Liver (tissue), 9 donors: ENCODE measurements around the gene TWSG1. TPM values are rescaled to one million over a fixed set of nuclear protein-coding genes. Genes with fewer than 3 reads are reported as not detected.
"Not testable (repeated sequence)": the region's sequence is repeated elsewhere in the genome, so short reads cannot be mapped to it uniquely, and the experiment has no call there.

Experiments
- DNase-seq: peaks from one replicate; pipeline ENCODE4 v3.0.0-alpha.2; 2017; ENCODE audit warnings: low spot score
- H3K27ac ChIP-seq, 2 donors: one replicate each; pipeline ENCODE4 v1.7.0; 2013; ENCODE audit warnings: inconsistent platforms in 2 of 2, low read length in 2 of 2, control low read depth in 1 of 2, low read depth in 1 of 2, mild to moderate bottlenecking in 1 of 2
- H3K27me3 ChIP-seq, 4 donors: one replicate each; pipeline versions ENCODE4 v1.6.1 to v1.7.0; 2013; ENCODE audit warnings: low read length in 3 of 4, inconsistent platforms in 1 of 4, mild to moderate bottlenecking in 1 of 4, moderate library complexity in 1 of 4; ENCODE audit not compliant: control insufficient read depth in 4 of 4, insufficient read depth in 4 of 4
- H3K36me3 ChIP-seq, 4 donors: one replicate each; pipeline versions ENCODE4 v1.6.1 to v1.7.0; 2013; ENCODE audit warnings: low read length in 3 of 4, mild to moderate bottlenecking in 3 of 4, low read depth in 1 of 4, moderate library complexity in 1 of 4; ENCODE audit not compliant: control insufficient read depth in 4 of 4, insufficient read depth in 3 of 4
- H3K4me1 ChIP-seq, 4 donors: one replicate each; pipeline versions ENCODE4 v1.6.1 to v1.7.0; 2013; ENCODE audit warnings: low read length in 3 of 4, mild to moderate bottlenecking in 3 of 4, moderate library complexity in 1 of 4; ENCODE audit not compliant: control insufficient read depth in 4 of 4, insufficient read depth in 4 of 4
- H3K4me3 ChIP-seq, 3 donors: one replicate each; pipeline versions ENCODE4 v1.6.1 to v1.7.0; 2013; ENCODE audit warnings: low read length in 3 of 3, control low read depth in 1 of 3, low read depth in 1 of 3, mild to moderate bottlenecking in 1 of 3
- H3K9ac ChIP-seq, 2 donors: one replicate each; pipeline ENCODE4 v1.7.0; 2013; ENCODE audit warnings: low read length in 2 of 2, mild to moderate bottlenecking in 2 of 2, moderate library complexity in 2 of 2, control low read depth in 1 of 2, low read depth in 1 of 2
- H3K9me3 ChIP-seq, 4 donors: one replicate each; pipeline versions ENCODE4 v1.6.1 to v1.7.0; 2013; ENCODE audit warnings: low read length in 3 of 4; ENCODE audit not compliant: control insufficient read depth in 4 of 4
- HNF4G ChIP-seq: IDR thresholded peaks from 2 replicates; pipeline ENCODE4 v1.6.1; 2016; ENCODE audit warnings: antibody characterized with exemption
- WGBS: extraction: QIAGEN DNeasy Blood & Tissue Kit; methylation state at CpG from one replicate; pipeline ENCODE4 v1.1.7; 2013; 5-methylcytosine and 5-hydroxymethylcytosine counted together
- polyA plus RNA-seq, 2 donors: library from polyadenylated mRNA; stranded (reverse) in 1 of 2; unstranded in 1 of 2; fragments of 200-250 nt in 1 of 2; fragments of >200 nt in 1 of 2; fragmentation: Nextera tagmentation in 1 of 2; extraction: Ambion mirVana in 1 of 2; gene quantifications; one replicate each; pipeline versions ENCODE4 v1.2.1 to v1.2.3, GENCODE V29; 2013 to 2015
- total RNA-seq, 2 donors: library from RNA; depleted of rRNA; stranded (reverse); fragments of >200 nt; gene quantifications; one replicate each; pipeline ENCODE4 v1.2.3, GENCODE V29; 2014
- TF ChIP-seq, protein P1 (sequence below): IDR thresholded peaks from 2 replicates; pipeline ENCODE4 v1.6.1; 2016; ENCODE audit warnings: antibody characterized with exemption
- donor health status: healthy.
- donor health status: healthy.
- donor health status: healthy.
- donor health status: healthy.
- donor health status: healthy.

Gene TWSG1
- total and polyA plus RNA-seq, 4 donors: 3.9 to 11.1 (median 5.4) TPM

DNA sequence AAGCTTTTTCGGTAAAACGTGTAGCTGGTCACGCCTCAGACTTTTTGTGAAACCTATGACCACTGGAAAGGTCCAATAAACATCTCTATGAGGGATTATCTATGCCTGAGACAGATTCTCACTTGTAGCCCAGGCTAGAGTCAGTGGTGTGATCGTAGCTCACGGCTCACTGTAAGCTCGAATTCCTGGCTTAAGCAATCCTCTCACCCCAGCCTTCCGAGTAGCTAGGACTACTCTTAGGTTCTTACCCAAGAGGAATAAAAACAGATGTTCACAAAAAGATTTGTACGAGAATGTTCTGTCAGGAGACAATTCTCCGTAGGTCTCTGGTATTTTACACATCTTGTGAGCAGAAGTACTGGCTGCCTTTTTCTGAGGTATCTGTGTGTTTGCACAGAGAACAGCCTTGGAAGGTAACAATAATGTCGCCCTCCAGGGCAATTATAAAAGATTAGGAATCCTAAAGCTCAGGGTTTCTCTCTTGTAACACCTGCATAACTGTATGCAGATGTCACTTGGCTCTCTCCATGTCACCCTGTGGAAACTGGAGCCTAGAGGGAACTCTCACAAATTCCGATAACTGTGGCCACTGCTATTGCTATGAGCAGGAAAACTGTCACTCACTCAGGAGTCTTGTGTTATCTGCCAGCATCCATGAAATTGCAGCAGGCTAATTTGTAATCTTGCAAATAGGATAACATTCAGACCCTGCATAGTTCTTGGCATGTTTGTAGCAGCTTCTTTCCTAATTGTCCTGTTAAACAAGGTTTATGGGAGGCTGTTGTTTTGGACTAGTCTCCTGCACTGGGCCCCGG lies 115.2 kb downstream of the TWSG1 start (continued):
- TF ChIP-seq, protein P1, sequence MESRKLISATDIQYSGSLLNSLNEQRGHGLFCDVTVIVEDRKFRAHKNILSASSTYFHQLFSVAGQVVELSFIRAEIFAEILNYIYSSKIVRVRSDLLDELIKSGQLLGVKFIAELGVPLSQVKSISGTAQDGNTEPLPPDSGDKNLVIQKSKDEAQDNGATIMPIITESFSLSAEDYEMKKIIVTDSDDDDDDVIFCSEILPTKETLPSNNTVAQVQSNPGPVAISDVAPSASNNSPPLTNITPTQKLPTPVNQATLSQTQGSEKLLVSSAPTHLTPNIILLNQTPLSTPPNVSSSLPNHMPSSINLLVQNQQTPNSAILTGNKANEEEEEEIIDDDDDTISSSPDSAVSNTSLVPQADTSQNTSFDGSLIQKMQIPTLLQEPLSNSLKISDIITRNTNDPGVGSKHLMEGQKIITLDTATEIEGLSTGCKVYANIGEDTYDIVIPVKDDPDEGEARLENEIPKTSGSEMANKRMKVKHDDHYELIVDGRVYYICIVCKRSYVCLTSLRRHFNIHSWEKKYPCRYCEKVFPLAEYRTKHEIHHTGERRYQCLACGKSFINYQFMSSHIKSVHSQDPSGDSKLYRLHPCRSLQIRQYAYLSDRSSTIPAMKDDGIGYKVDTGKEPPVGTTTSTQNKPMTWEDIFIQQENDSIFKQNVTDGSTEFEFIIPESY: no peak
- no peak for TF ChIP-seq HNF4G

DNA sequence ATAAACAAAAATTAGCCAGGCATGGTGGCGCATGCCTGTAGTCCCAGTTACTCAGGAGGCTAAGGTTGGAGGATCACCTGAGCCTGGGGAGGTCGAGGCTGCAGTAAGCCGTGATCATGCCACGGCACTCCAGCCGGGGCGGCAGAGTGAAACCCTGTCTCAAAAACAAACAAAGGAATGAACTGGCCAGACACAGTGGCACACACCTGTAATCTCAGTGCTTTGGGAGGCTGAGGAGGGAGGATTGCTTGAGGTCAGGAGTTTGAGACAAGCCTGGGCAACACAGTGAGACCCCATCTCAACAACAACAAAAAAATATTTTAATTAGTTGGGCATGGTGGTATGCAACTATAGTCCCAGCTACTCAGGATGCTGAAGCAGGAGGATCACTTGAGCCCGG lies 116.3 kb downstream of the TWSG1 start:
- not testable (repeated sequence) for H3K9ac ChIP-seq, H3K27me3 ChIP-seq, H3K36me3 ChIP-seq, H3K4me3 ChIP-seq, H3K4me1 ChIP-seq, H3K27ac ChIP-seq, DNase-seq
- H3K9me3 ChIP-seq: peaks cover 2 to 16% (median 5%) of the 10 kb centered on the region in 4 donors
- 88% methylated on average over 7 of the region's 7 CpGs for WGBS

Other genes with a start within 250 kb of the TWSG1 start
- 100 to 1,000 TPM in 1 of 2 donors, 10 to 100 TPM in 1; 74.5 to 170 TPM for gene NDUFV2, start 232.1 kb upstream of the TWSG1 start, total RNA-seq
- gene NDUFV2, start 232.1 kb upstream of the TWSG1 start, polyA plus RNA-seq: 100 to 1,000 TPM; 201 to 415 TPM
- 10 to 100 TPM; 15.0 to 19.7 TPM for gene ANKRD12, start 198.0 kb upstream of the TWSG1 start, total RNA-seq
- gene ANKRD12, start 198.0 kb upstream of the TWSG1 start, polyA plus RNA-seq: 10 to 100 TPM in 1 of 2 donors, 1 to 10 TPM in 1; 2.7 to 59.7 TPM
- 10 to 100 TPM; 20.2 to 34.8 TPM for gene RALBP1, start 140.7 kb downstream of the TWSG1 start, total RNA-seq
- 10 to 100 TPM; 15.6 to 21.7 TPM for gene RALBP1, start 140.7 kb downstream of the TWSG1 start, polyA plus RNA-seq